Activated naive CD4-positive, alpha-beta T cell treated with anti-CD3 and anti-CD28 coated beads, Interleukin-2, amount 50 U/mL, for 24 hours (primary cell): Measurements from ENCODE around the gene ARHGEF4.

Source experiments
- H3K27ac Mint-ChIP-seq: one replicate; pipeline ENCODE4 v1.8.0; 2021; ENCODE audit warnings: mild to moderate bottlenecking, mixed read lengths
- H3K27me3 Mint-ChIP-seq: one replicate; pipeline ENCODE4 v1.8.0; 2021; ENCODE audit warnings: mixed read lengths
- H3K36me3 Mint-ChIP-seq: one replicate; pipeline ENCODE4 v1.8.0; 2021; ENCODE audit warnings: mixed read lengths
- H3K4me1 Mint-ChIP-seq: one replicate; pipeline ENCODE4 v1.8.0; 2021; ENCODE audit warnings: mixed read lengths
- H3K4me3 Mint-ChIP-seq: one replicate; pipeline ENCODE4 v1.8.0; 2021; ENCODE audit warnings: mild to moderate bottlenecking, mixed read lengths
- H3K9me3 Mint-ChIP-seq: one replicate; pipeline ENCODE4 v1.8.0; 2021; ENCODE audit warnings: mixed read lengths

The ARHGEF4 gene

DNA sequence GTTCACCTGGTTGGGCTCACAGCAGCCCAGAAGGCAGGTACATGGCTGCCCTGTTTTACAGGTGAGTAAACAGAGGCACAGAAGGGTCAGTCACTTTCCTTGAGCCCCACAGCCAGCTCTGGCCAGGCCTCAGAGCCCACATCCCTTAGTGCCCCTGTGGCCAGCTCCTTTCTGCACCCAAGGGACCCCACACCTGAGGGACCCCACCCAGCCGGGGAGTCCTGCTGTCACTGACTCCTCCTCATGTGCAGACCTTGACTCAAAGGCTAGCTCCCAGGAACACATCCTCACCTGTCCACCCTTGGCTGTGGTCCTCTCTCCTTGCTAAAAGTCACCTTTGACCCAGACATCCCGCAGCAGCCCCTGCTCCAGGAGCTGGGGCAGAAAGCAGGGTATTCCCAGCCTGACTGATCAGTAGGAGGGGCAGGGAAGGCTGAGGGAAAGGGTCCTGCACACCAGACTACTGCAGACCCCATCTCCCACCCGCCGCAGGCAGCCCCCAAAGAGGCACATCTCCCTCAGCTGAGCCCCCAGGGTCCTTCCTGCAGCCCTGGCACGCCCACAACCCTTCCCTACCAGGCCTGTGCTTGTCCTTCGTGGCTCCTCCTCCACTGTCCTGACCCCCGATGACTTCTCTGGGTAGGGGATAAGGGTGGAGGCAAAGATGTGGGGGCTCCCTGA lies 9.8 kb upstream of the ARHGEF4 start:
- H3K4me3 Mint-ChIP-seq, result no peak overlapping the region
- no peaks in the 10 kb centered on the region for H3K9me3 Mint-ChIP-seq
- H3K27me3 Mint-ChIP-seq, result no peaks in the 10 kb centered on the region
- H3K36me3 Mint-ChIP-seq, result no peaks in the 10 kb centered on the region
- H3K4me1 Mint-ChIP-seq, result peaks cover 15% of the 10 kb centered on the region
- no peak overlapping the region for H3K27ac Mint-ChIP-seq

DNA sequence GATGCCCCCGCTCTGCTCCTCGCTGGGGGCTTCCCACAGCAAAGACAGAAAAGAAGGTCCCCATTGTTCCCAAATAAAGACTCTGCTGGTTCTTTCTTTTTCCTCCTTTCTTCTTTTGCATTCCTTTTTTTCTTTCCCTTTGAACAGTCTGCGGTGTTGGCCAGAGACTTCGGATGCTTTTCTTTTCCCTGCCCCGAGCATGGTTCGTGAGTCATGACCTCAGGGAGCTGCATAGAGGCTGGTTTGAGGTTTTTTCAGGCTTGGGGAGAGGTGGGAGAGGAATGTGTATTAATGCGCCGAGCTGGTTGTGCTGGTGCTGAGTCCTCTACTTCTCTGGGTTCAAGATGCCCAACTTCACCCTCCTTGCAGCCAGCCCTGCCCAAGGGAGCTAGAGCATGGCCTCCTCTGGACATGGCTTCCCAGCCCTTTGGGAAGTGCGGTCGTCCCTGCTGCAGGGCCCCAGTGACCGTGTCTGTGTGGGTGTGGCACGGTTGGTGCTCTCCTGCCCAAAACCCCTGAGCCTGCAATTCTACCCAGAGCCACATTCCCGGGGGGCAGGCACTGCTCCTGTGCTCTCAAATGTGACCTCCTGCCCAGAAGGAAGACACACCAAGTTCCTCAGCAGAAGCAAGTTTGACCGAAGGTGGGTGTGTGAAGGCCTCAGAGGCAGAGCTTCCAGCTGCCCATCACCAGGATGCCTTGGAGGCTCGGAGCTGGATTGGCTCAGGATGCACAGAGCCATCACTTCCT lies 9.0 kb upstream of the ARHGEF4 start:
- no peak overlapping the region for H3K27ac Mint-ChIP-seq

DNA sequence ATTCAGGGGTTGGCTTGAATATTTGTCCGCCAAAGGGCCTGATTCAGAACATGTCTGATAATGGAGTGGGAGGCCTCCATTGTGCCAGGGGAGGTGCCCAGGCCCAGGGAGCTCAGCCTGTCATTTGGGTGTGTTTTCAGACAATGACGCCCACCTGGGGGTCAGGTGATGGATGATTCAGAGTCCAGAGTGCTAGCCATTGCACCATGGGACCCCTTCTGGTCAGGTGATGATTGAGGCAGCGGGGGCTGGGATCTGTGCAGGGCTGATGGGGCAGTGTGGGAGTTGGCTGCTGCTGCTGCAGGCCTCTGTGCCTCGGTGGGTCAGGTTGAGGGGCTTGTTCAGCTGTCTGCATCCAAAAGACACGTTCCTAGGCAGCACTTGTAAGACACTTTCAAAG lies 8.3 kb upstream of the ARHGEF4 start:
- peaks cover 15% of the 10 kb centered on the region for H3K4me1 Mint-ChIP-seq
- no peaks in the 10 kb centered on the region for H3K36me3 Mint-ChIP-seq
- H3K4me3 Mint-ChIP-seq, result no peak overlapping the region
- H3K27ac Mint-ChIP-seq, result no peak overlapping the region
- H3K27me3 Mint-ChIP-seq, result peaks cover 3% of the 10 kb centered on the region
- H3K9me3 Mint-ChIP-seq, result no peaks in the 10 kb centered on the region

More for the DNA sequence above, 9.0 kb upstream of the ARHGEF4 start:
- Mint-ChIP-seq H3K4me3 (no peak overlapping the region), H3K27me3 (no peaks in the 10 kb centered on the region), H3K36me3 (no peaks in the 10 kb centered on the region), H3K4me1 (peaks cover 15% of the 10 kb centered on the region), H3K9me3 (no peaks in the 10 kb centered on the region)

- H3K9me3 Mint-ChIP-seq, result no peaks in the 10 kb centered on the region
- peaks cover 3% of the 10 kb centered on the region for H3K27me3 Mint-ChIP-seq
- H3K4me1 Mint-ChIP-seq, result peaks cover 13% of the 10 kb centered on the region
- no peak overlapping the region for H3K4me3 Mint-ChIP-seq
- H3K36me3 Mint-ChIP-seq, result no peaks in the 10 kb centered on the region
- no peak overlapping the region for H3K27ac Mint-ChIP-seq
Measured at GRCh38 chr2:130829015-130829414, 7.7 kb upstream of the ARHGEF4 start.

DNA sequence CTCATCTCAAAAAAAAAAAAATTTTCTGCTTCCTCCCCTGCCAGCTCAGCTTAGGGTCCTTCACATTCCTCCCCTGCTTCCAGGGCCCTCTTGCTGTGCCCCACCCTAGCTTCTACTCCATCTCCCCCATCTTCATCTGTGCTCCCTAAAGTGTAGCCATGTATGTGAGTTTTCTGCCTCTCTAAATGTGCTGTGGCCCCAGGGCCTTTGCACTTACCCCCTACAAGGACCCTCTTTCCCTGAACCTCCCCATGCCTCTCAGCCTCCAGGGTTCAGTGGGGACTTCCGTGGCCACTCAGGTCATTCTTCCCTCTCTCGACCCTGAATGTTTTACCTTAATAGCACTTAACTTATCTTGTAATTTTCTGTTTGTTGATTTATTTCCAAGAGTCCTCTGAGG lies 6.2 kb upstream of the ARHGEF4 start:
- H3K27ac Mint-ChIP-seq, result no peak overlapping the region

GRCh38 chr2:130831356-130831755 lies 5.4 kb upstream of the ARHGEF4 start:
- Mint-ChIP-seq H3K27ac (no peak overlapping the region), H3K9me3 (no peaks in the 10 kb centered on the region), H3K4me3 (no peak overlapping the region), H3K4me1 (no peaks in the 10 kb centered on the region), H3K36me3 (no peaks in the 10 kb centered on the region), H3K27me3 (peaks cover 6% of the 10 kb centered on the region)

More for the DNA sequence above, 6.2 kb upstream of the ARHGEF4 start:
- H3K4me3 Mint-ChIP-seq, result no peak overlapping the region
- H3K9me3 Mint-ChIP-seq, result no peaks in the 10 kb centered on the region
- peaks cover 6% of the 10 kb centered on the region for H3K27me3 Mint-ChIP-seq
- no peaks in the 10 kb centered on the region for H3K36me3 Mint-ChIP-seq
- no peaks in the 10 kb centered on the region for H3K4me1 Mint-ChIP-seq

GRCh38 chr2:130832296-130832940 lies 4.3 kb upstream of the ARHGEF4 start:
- Mint-ChIP-seq H3K27me3 (peaks cover 6% of the 10 kb centered on the region), H3K4me3 (no peak overlapping the region), H3K27ac (no peak overlapping the region), H3K4me1 (no peaks in the 10 kb centered on the region), H3K36me3 (no peaks in the 10 kb centered on the region), H3K9me3 (no peaks in the 10 kb centered on the region)

DNA sequence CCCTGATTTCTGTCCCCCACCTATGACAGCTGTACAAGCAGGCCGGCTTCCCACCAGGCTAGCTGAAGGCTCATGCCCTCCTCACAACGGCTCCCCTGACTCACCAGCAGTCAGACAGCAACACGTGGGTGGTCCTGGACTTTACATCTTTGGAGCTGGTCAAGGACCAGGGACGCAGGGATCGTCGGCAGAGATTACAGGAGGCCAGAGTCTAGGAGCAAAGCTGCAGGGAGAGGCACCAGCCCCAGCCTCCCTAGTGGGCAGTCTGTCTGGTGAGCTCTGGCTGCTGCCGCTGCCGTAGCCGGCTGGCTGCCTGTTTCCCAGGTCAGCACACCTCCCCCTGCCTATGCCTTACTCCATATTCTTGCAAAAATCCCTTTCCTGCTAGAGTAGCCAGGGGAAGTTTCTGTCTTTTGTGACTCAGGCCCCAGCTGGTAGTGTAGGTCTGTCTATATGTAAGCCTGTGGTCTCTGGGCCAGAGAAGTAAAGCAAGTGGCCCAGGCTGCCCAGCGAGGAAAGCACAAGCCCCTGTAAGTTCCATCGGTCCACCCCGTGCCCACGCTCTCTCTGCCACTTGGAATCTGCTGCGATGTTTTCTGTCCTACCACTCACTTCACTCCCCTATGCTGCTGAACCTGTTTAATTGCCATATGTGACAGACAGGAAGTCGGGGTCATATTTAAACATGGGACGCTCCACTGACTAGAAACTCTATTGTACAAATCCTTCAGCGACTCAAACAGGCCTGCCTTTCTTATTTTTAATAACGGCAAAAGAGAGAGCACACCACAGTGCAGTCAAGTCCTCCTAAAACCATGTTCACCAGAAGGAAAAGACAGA lies 2.4 kb upstream of the ARHGEF4 start:
- Mint-ChIP-seq H3K4me1 (no peaks in the 10 kb centered on the region), H3K36me3 (no peaks in the 10 kb centered on the region), H3K9me3 (no peaks in the 10 kb centered on the region), H3K27me3 (peaks cover 11% of the 10 kb centered on the region), H3K4me3 (no peak overlapping the region), H3K27ac (no peak overlapping the region)

DNA sequence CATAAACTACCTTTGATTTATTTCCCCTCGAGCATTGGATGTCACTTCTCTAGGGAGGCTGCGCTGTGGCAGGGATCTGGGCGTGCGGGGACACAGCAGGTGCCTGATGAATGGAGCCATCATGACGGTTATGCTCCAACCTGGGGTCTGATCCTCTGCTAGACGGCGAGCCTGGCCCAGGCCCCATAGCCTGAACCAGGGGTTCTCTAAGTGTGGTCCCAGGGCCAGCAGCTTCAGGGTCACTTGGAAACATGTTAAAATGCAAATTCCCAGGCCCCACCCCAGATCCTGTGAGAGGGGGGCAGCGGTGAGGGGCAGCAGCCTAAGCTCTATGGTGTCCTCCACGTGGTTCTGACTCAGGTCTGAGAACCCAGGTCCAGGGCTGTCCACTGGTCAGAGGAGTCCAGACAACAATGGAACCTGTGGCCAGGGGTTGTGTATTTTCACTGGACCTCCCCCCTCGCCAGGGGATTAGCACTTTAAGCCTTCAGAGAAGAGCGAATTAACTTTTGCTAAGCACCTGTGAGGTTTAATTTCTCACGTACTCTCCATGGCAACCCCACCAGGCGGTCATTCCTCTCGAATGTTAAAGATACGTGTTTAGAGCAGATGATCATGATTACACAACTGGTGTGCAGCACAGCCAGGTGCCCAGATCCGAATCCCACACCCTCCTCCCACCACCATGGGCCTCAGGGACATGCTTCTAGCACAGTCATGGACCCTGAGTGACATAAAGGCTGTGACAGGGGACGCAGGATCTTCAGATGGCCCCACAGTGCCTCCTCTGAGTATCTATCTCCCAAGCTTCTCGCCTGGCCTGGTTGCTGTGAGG lies 1.6 kb upstream of the ARHGEF4 start:
- Mint-ChIP-seq H3K4me3 (no peak overlapping the region), H3K27me3 (peaks cover 11% of the 10 kb centered on the region)

DNA sequence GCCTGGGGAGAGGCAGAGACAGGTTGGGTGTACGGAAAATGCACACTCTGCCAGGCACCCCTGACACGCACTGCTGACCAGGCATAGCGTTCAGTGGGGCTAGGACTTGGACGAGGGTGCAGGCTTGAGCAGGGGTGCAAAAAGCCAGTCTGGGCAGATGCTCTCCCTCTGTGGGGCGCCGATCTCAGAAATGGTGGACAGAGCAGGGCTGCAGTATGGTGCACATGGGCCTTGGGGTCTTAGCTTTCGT lies 1.0 kb upstream of the ARHGEF4 start:
- Mint-ChIP-seq H3K36me3 (no peaks in the 10 kb centered on the region), H3K4me3 (no peak overlapping the region), H3K27me3 (peaks cover 11% of the 10 kb centered on the region), H3K27ac (no peak overlapping the region), H3K4me1 (no peaks in the 10 kb centered on the region), H3K9me3 (no peaks in the 10 kb centered on the region)

More for the DNA sequence above, 1.6 kb upstream of the ARHGEF4 start:
- no peaks in the 10 kb centered on the region for H3K4me1 Mint-ChIP-seq
- H3K9me3 Mint-ChIP-seq, result no peaks in the 10 kb centered on the region
- no peaks in the 10 kb centered on the region for H3K36me3 Mint-ChIP-seq
- no peak overlapping the region for H3K27ac Mint-ChIP-seq

GRCh38 chr2:130837175-130837810 lies 579 bp downstream of the ARHGEF4 start:
- Mint-ChIP-seq H3K36me3 (no peaks in the 10 kb centered on the region), H3K27ac (no peak overlapping the region), H3K4me3 (no peak overlapping the region), H3K4me1 (no peaks in the 10 kb centered on the region), H3K9me3 (no peaks in the 10 kb centered on the region), H3K27me3 (peaks cover 15% of the 10 kb centered on the region)

DNA sequence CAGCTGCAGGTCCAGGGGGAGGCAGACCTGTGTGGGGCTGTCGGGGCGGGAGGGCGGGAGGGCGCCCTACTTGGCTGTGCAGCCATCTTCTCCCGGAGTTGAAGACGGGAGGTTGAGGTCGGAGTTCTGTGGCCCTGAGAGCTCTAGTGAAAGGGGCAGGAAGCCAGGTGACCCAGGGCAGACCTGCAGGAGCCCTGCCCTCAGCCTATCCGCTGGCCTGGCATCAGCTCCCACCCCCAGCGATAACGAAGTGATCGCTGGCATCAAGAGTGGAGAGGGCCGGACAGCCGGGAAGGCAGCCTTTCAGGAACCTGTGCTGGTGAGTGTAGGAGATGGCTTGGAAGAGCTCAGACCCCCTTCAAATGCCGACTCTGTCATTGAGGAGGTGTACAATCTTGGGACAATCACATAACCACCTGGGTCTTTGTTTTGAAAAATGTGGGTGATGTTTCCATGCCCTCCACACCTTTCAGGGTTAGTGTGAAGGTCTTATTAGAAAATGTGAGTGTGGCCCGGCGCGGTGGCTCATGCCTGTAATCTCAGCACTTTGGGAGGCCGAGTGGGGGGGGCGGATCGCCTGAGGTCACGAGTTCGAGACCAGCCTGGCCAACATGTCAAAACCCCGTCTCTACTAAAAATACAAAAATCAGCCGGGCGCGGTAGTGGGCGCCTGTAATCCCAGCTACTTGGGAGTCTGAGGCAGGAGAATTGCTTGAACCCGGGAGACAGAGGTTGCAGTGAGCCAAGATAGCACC lies 1.3 kb downstream of the ARHGEF4 start:
- H3K36me3 Mint-ChIP-seq, result no peaks in the 10 kb centered on the region
- no peaks in the 10 kb centered on the region for H3K9me3 Mint-ChIP-seq
- H3K27ac Mint-ChIP-seq, result no peak overlapping the region
- H3K4me1 Mint-ChIP-seq, result no peaks in the 10 kb centered on the region
- H3K4me3 Mint-ChIP-seq, result no peak overlapping the region
- peaks cover 15% of the 10 kb centered on the region for H3K27me3 Mint-ChIP-seq

- H3K27ac Mint-ChIP-seq, result no peak overlapping the region
- peaks cover 14% of the 10 kb centered on the region for H3K27me3 Mint-ChIP-seq
- H3K36me3 Mint-ChIP-seq, result no peaks in the 10 kb centered on the region
Measured at GRCh38 chr2:130839011-130839780, 2.5 kb downstream of the ARHGEF4 start.

More at GRCh38 chr2:130839011-130839780, 2.5 kb downstream of the ARHGEF4 start:
- Mint-ChIP-seq H3K9me3 (no peaks in the 10 kb centered on the region), H3K4me1 (no peaks in the 10 kb centered on the region), H3K4me3 (no peak overlapping the region)
